Activated naive CD4-positive, alpha-beta T cell treated with anti-CD3 and anti-CD28 coated beads for 36 hours (primary cell): ENCODE measurements around the gene FAM174B. TPM values are rescaled to one million over a fixed set of nuclear protein-coding genes. Genes with fewer than 3 reads are reported as not detected.

ENCODE experiments used
- CTCF ChIA-PET: fragments of 350-600 bp; sonication (Branson Sonifier 250); formaldehyde crosslinking; loops from one replicate; lab custom pipeline; 2021; ENCODE audit warnings: antibody characterized with exemption; lab: Charles Lee
- DNase-seq: peaks from one replicate; pipeline ENCODE4 v3.0.0-alpha.2; 2020
- H3K27ac Mint-ChIP-seq: one replicate; pipeline ENCODE4 v1.8.0; 2021; ENCODE audit warnings: mild to moderate bottlenecking, mixed read lengths
- H3K27me3 Mint-ChIP-seq: one replicate; pipeline ENCODE4 v1.8.0; 2021; ENCODE audit warnings: low read depth, mixed read lengths
- H3K36me3 Mint-ChIP-seq: one replicate; pipeline ENCODE4 v1.8.0; 2021; ENCODE audit warnings: low read depth, mixed read lengths
- H3K4me1 Mint-ChIP-seq: one replicate; pipeline ENCODE4 v1.8.0; 2021; ENCODE audit warnings: low read depth, mixed read lengths
- H3K4me3 Mint-ChIP-seq: one replicate; pipeline ENCODE4 v1.8.0; 2021; ENCODE audit warnings: mild to moderate bottlenecking, moderate library complexity, mixed read lengths
- H3K9me3 Mint-ChIP-seq: one replicate; pipeline ENCODE4 v1.8.0; 2021; ENCODE audit warnings: mixed read lengths
- intact Hi-C: fragments of 100-400 bp; cut with micrococcal nuclease; formaldehyde crosslinking; loops from one replicate; pipeline ENCODE4 v1.15.1; 2023
- total RNA-seq, 2 experiments: library from RNA; stranded (reverse); gene quantifications; one replicate each; pipeline ENCODE4 v1.2.3, GENCODE V29; 2021

The FAM174B gene
- total RNA-seq, 2 experiments from 2014 or later, result 5.5 to 5.6 TPM

DNA sequence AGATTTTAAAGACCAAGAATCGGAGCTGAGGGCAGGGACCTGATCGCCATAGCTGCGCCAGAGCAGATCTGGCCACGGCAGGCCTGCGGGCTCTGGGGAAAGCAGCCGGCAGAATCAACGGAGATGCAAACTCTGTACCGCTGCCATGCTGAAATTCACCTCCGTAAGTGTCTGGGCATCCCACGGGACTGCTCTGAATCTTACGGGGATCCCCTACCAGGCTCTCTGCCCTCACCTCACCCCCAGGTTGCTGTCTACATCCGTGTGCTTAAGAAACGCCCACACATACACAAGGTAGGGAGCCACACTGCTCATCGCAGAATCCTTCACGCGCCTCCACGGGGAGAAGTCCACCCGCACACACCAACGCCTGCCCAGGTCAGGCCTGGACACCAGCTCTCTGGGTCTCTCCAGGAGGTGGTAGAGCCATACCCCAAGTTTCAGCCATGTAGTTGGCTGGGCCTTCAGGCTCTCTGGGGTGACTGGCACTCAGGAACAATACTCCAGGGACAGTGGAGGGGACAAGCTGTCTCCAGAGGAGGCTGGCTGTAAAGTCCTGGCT, 33.5 kb downstream of the FAM174B start:
- no peak for DNase-seq
- intact Hi-C loops, result loop anchor here (10.0 kb wide), 4 partner anchors 97 to 1683 kb away; no protein-coding TSS in a partner anchor
- H3K27ac Mint-ChIP-seq, result no peak overlapping the region
- H3K9me3 Mint-ChIP-seq, result no peaks in the 10 kb centered on the region
- H3K4me1 Mint-ChIP-seq, result peaks cover 17% of the 10 kb centered on the region
- CTCF ChIA-PET, result interaction anchor here (1.1 kb wide), 1 partner anchor 10 kb away, joined by 4 read pairs; no protein-coding TSS in a partner anchor
- H3K36me3 Mint-ChIP-seq, result peaks cover 2% of the 10 kb centered on the region
- H3K27me3 Mint-ChIP-seq, result no peaks in the 10 kb centered on the region
- H3K4me3 Mint-ChIP-seq, result no peak overlapping the region

DNA sequence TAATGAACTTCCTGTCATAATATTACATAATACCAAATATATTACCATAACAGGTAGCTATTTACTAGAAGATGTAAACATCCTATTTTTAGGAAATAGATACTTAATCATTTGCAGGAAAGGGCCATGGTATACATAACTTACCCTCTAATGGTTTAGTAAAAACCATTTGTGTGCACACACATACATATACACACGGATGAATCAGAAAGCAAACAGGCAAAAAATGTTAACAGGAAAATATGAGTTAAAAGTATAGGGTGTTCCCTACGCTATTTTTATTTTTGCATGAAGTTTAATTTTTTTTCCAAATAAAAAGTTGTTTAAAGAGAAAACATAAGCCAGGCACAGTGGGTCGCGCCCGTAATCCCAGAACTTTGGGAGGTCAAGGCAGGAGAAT, 34.6 kb downstream of the FAM174B start:
- H3K4me1 Mint-ChIP-seq, result peaks cover 16% of the 10 kb centered on the region
- intact Hi-C loops, result loop anchor here (10.0 kb wide), 4 partner anchors 96 to 1684 kb away; no protein-coding TSS in a partner anchor
- peaks cover 2% of the 10 kb centered on the region for H3K36me3 Mint-ChIP-seq
- CTCF ChIA-PET, result interaction anchor here (1.1 kb wide), 1 partner anchor 9 kb away, joined by 4 read pairs; no protein-coding TSS in a partner anchor
- H3K4me3 Mint-ChIP-seq, result no peak overlapping the region
- H3K27me3 Mint-ChIP-seq, result no peaks in the 10 kb centered on the region
- no peaks in the 10 kb centered on the region for H3K9me3 Mint-ChIP-seq
- H3K27ac Mint-ChIP-seq, result no peak overlapping the region
- DNase-seq, result no peak

- no peak for DNase-seq
- CTCF ChIA-PET, result interaction anchor here (0.6 kb wide), 1 partner anchor 121 kb away, joined by 4 read pairs; no protein-coding TSS in a partner anchor
- peaks cover 3% of the 10 kb centered on the region for H3K4me1 Mint-ChIP-seq
- intact Hi-C loops, result loop anchor here (10.0 kb wide), 4 partner anchors 95 to 1685 kb away; no protein-coding TSS in a partner anchor
- no peaks in the 10 kb centered on the region for H3K9me3 Mint-ChIP-seq
- no peak overlapping the region for H3K27ac Mint-ChIP-seq
- no peaks in the 10 kb centered on the region for H3K27me3 Mint-ChIP-seq
- H3K36me3 Mint-ChIP-seq, result no peaks in the 10 kb centered on the region
- H3K4me3 Mint-ChIP-seq, result no peak overlapping the region
Measured at GRCh38 chr15:92619145-92620101, 36.2 kb downstream of the FAM174B start.

GRCh38 chr15:92617549-92618520, 37.7 kb downstream of the FAM174B start:
- no peak overlapping the region for H3K27ac Mint-ChIP-seq
- intact Hi-C loops, result no loop called here
- no peak overlapping the region for H3K4me3 Mint-ChIP-seq

GRCh38 chr15:92616621-92617548, 38.7 kb downstream of the FAM174B start:
- no peak for DNase-seq
- H3K36me3 Mint-ChIP-seq, result no peaks in the 10 kb centered on the region
- H3K9me3 Mint-ChIP-seq, result no peaks in the 10 kb centered on the region
- no peak overlapping the region for H3K4me3 Mint-ChIP-seq
- H3K4me1 Mint-ChIP-seq, result no peaks in the 10 kb centered on the region
- intact Hi-C loops, result no loop called here
- H3K27ac Mint-ChIP-seq, result no peak overlapping the region
- CTCF ChIA-PET, result no interaction called here
- H3K27me3 Mint-ChIP-seq, result no peaks in the 10 kb centered on the region

More at GRCh38 chr15:92617549-92618520, 37.7 kb downstream of the FAM174B start:
- H3K36me3 Mint-ChIP-seq, result no peaks in the 10 kb centered on the region
- no peaks in the 10 kb centered on the region for H3K4me1 Mint-ChIP-seq
- DNase-seq, result no peak
- H3K9me3 Mint-ChIP-seq, result no peaks in the 10 kb centered on the region
- H3K27me3 Mint-ChIP-seq, result no peaks in the 10 kb centered on the region
- CTCF ChIA-PET, result no interaction called here

DNA sequence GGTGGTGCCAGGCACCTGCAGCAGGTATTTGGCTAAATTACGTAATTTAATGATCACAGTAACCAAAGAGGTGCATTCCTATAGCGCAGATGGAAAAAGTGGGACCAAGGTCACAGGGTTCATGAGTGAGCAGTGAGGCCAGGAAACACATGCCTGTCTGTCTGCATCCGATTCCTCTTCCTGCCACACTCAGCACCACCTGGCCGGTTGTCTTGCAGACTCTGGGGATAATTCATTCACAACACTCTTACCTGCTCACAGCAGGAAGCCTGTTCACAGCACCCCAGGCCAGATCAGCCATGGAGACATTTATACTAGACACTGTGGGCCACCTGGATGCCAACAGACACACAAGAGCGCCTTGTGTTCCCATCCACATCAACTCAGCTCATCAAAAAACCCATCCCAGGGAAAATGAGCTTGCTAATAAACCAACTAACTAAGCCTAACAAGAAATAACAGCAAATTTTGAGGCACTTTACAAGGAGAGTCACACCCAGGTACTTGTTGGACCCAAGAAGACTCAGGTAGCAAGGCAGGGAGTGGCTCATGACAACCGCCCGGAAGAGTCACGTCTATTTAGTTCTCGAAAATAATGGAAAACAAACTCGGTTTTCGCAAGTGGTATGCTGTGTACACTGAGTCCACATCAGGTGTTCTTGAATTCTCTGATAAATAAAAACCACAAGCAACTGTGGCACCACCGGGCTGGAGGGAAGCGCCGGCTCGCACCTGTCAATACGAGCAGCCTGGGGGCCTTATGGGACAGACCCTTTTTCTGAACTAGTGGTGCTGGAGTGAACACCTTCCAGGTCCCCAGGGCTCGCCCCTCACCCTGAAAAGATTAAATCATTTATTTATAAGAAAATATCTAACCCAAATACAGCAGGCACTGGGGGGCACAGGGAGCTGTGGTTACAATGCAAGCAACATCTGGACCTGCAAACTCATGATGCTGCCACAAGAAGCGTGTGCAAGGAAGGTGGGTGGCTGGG, 40.5 kb downstream of the FAM174B start:
- CTCF ChIA-PET, result no interaction called here
- Mint-ChIP-seq H3K4me1 (no peaks in the 10 kb centered on the region), H3K27me3 (no peaks in the 10 kb centered on the region), H3K9me3 (no peaks in the 10 kb centered on the region), H3K36me3 (no peaks in the 10 kb centered on the region), H3K27ac (no peak overlapping the region), H3K4me3 (no peak overlapping the region)
- intact Hi-C loops, result no loop called here
- no peak for DNase-seq

DNA sequence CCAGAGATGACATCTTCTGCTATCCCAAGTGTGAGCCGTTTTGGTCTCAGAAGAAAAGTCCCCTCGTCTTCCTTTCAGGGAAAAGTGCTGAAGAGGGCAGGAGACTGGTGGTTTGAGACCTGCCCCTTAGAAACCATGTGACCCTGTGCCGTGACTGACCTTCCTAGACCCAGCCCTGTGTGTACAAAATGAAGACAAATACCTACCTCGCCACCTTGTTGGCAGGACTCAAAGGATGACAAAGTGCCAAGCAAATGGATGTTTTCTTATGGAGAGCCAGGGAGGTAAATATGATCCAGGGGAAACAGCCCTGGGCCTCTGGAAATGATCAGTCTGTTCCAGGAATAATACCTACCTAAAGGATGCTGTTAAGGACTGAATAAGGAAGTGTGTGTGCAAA, 41.3 kb downstream of the FAM174B start:
- H3K4me1 Mint-ChIP-seq, result no peaks in the 10 kb centered on the region

DNA sequence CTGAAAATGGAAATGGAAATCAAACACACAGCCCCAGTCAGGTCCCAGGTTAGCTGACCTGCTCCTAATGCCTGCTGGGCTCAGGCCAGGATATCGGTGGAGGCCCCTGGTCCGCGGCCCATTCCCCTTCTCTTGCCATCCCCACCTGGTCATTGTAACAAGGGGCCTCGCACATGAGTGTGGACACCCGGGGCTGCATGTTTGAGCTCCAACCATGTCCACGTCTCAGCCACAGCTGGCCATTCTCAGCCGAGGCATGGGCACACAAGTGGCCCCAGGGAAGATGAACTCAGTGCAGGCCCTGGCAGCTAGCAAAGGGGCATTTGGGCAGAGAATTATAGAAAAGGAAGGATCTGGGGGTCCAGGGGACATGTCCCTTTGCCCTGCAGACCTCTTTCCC, 41.7 kb downstream of the FAM174B start:
- Mint-ChIP-seq H3K4me3 (no peak overlapping the region), H3K27ac (no peak overlapping the region), H3K9me3 (no peaks in the 10 kb centered on the region), H3K27me3 (no peaks in the 10 kb centered on the region), H3K4me1 (no peaks in the 10 kb centered on the region), H3K36me3 (no peaks in the 10 kb centered on the region)
- CTCF ChIA-PET, result no interaction called here
- intact Hi-C loops, result no loop called here
- DNase-seq, result no peak

More for the DNA sequence above, 41.3 kb downstream of the FAM174B start:
- Mint-ChIP-seq H3K36me3 (no peaks in the 10 kb centered on the region), H3K9me3 (no peaks in the 10 kb centered on the region), H3K4me3 (no peak overlapping the region), H3K27ac (no peak overlapping the region), H3K27me3 (no peaks in the 10 kb centered on the region)
- CTCF ChIA-PET, result no interaction called here
- intact Hi-C loops, result no loop called here
- no peak for DNase-seq

DNA sequence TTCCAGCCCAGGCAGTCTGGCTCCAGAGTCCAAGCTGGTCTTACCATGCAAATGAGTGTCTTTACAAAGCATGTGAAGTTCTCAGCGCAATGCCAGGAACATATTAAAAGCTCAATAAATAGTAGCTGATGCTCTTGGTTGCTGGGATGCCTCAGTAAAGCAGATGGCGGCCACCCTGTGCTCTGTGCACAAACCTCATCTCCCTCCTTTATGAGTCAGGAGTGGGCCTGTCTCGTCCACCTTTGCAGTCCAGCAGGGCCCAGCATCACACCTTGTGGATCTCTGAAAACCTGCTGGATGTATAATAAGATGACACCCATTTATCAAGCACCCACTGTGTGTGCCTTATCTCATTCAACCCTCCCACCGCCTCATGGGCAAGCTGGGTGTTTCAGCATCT, 42.7 kb downstream of the FAM174B start:
- DNase-seq, result no peak
- intact Hi-C loops, result loop anchor here (1.0 kb wide), 1 partner anchor 102 kb away; no protein-coding TSS in a partner anchor
- Mint-ChIP-seq H3K9me3 (no peaks in the 10 kb centered on the region), H3K27ac (no peak overlapping the region), H3K4me1 (no peaks in the 10 kb centered on the region), H3K36me3 (no peaks in the 10 kb centered on the region), H3K4me3 (no peak overlapping the region), H3K27me3 (no peaks in the 10 kb centered on the region)
- CTCF ChIA-PET, result interaction anchor here (0.6 to 2.4 kb wide), 6 partner anchors 8 to 1090 kb away, joined by 4 to 15 read pairs (median 4); no protein-coding TSS in a partner anchor
